HG03103 (cell line): Measurements from ENCODE around the gene GPC6.

ENCODE experiments used
- ATAC-seq: cut with Tn5 transposase; IDR thresholded peaks from one replicate; pipeline ENCODE4 v1.9.1; 2021; ENCODE audit warnings: low read depth; ENCODE audit not compliant: unreplicated experiment

The GPC6 gene

GRCh38 chr13:94058821-94059360 is 832.3 kb downstream of the GPC6 start:
- no peak for ATAC-seq

- ATAC-seq: no peak
These were observed 834.7 kb downstream of the GPC6 start for GRCh38 chr13:94061301-94061700.

DNA sequence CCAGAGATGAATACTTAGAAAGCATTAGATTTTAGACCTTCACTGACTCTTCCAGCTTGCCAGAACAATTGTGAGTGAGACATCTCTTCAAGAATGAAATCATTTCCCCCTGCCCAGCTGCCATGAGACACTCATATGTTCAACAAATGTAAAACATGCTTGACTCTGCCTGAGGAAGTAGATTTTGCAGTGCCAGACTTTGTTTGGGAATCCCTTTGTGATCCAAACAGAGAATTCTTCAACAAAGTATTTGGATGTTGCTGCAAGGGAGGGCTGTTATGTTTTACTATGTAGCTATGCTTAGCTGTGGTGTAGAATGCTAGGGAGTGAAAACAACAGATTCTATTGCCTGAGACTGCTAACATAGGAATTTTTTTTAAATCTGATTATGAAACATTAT is 836.5 kb downstream of the GPC6 start:
- ATAC-seq: no peak

DNA sequence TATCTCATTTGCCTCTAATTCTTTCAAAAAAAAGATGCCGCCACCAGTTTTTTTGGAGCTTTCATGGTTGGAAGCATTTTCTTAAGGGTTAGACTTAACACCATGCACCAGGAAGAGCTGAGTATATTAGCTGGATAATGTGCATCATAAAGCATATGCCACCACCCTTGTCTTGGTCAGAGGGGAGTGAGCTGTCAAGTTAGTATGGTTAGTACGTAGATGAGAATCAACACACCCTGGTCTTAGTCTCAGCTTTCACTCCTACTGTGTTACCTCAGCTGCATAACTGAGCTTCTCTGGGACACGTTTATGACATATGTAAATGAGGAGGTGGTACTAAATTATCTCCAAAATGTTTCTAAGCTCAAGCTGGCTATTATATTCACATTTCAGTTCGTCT is 837.2 kb downstream of the GPC6 start:
- no peak for ATAC-seq

GRCh38 chr13:94065741-94066140 is 839.1 kb downstream of the GPC6 start:
- no peak for ATAC-seq

DNA sequence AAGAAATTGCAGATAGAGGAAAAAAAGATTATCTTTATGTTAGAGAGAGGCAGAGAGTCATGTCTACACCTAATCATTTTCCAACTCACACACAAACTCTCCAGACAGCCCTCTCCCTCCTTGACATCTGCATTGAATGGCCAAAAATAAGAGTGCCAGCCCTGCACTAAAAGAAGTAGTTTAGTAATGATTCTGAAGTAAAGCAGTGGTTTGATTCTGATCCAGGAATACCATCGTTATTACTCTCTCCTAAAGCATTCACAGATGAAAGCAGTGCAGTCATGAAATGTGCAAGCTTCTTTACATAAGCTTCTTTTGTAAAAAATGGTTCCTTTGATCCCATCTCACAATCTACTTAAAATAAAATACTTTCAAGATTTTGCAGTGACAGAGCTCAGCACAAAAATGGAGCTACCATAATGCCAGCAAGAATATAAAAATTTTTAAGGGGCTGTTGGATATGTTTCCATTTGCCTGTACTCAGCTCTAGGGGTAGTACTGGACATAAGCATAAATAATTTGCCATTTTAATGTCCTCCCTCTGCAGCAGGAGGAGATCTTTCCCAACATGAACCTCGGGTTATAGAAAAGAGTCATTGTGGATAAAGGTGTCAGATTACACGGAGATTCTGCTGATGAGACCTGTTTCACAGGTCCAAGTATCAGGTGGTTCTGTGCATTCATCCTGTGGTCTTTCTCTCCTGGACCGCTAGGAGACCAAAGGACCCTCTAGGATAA is 846.6 kb downstream of the GPC6 start:
- ATAC-seq: no peak

- no peak for ATAC-seq
These were observed 853.3 kb downstream of the GPC6 start for GRCh38 chr13:94079876-94080275.

- ATAC-seq: no peak
These were observed 853.9 kb downstream of the GPC6 start for GRCh38 chr13:94080527-94080926.

- ATAC-seq: no peak
These were observed 860.5 kb downstream of the GPC6 start for GRCh38 chr13:94087100-94087499.

DNA sequence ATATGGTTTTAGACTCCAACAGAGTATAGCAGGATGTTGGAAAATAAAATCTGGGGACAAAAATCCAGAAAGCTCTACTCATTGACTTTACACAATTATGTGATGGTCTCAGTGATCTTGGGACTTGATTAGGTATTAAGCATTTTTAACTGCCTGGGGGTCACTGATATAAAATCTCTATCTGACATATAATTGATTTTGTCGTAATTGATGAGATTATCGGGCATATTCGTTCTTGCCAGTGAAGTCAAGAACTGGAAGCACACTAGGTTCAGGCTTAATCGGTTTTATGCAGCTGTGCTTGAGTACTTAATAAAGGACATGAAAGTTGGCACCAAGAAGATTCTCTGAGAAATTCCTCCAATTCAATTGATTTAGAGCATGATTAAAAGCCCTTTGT is 862.1 kb downstream of the GPC6 start:
- ATAC-seq: no peak

DNA sequence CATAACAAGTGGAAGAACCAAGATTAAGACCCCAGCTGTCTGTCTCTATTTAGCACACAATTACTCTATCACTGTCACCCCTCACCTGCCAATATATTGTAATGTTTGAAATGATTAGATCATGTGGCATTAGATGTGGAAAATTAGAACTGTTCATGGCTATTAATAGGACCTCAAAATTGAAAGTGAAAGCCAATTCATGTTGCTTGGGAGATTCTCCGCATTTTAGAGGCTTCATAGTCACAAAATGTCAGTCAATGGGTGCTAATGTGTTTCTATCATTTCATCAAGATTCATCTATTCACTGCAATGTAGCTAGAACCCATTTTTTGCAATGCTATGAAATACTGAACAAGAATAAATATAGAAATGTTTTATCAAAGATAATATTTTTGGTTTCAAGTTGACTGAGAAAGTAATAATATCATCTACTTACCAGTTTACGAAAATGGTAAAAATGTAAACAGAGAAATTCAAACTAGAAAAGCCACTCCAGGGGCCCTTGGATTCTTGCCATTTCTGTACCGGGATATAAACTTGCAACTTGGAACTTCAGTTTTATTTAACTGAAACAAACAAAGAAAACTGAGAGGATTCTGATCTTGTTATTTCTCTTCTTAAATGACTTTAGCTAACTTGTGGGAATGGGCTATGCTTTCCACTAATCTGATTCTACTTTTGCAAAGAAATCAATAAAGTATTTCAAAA is 864.3 kb downstream of the GPC6 start:
- ATAC-seq: no peak

DNA sequence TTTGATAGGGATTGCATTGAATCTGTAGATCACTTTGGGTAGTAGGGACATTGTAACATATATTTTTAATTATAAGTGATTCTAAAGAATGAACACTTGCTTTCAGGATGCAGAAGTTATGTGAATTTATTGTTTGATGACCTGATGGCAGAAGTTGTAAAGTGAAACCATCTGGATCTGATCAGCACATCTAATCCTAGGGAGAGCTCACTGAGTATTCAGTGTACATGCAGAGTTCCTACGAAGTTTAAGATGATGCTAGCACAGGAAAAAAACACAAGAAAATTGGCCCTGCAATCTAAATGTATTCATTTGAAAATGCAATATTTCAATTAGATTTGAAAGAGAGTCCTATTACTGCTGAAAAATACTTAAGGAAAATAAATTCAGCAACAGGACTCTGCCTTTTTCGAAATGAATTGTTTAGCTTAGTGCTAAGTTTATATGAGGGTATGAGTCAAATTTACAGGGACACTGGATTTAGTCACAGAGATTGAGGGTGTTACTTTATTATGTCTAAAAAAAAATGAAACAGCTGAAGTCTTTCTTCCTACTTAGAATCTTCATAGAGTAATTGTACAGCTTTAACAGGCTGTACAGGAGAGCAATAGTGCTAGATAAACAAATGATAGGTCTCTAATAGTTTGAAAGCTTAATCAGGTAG is 867.2 kb downstream of the GPC6 start:
- no peak for ATAC-seq

GRCh38 chr13:94109715-94110374 is 883.2 kb downstream of the GPC6 start:
- ATAC-seq: no peak

DNA sequence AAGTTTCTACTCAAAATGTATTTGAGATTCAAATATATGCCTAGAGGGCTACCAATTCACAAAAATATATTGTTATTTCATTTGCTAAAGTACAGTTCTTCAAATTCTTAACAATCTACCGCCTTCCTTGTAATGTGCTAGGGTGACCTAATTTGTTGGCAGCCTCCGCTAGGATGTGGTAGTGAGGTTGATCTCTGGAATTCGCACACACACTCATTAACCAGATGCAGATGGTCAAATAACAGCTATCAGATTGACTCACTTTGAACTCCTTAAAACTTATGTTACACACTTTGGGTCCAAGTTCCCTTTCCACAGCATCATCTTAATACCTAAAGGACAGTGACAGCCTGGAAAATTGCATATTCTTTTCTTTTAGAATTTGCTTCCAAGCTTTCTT is 885.6 kb downstream of the GPC6 start:
- no peak for ATAC-seq

GRCh38 chr13:94112731-94113130 is 886.1 kb downstream of the GPC6 start:
- no peak for ATAC-seq

- no peak for ATAC-seq
These were observed 886.6 kb downstream of the GPC6 start for GRCh38 chr13:94113245-94113644.

GRCh38 chr13:94114166-94114565 is 887.6 kb downstream of the GPC6 start:
- no peak for ATAC-seq

DNA sequence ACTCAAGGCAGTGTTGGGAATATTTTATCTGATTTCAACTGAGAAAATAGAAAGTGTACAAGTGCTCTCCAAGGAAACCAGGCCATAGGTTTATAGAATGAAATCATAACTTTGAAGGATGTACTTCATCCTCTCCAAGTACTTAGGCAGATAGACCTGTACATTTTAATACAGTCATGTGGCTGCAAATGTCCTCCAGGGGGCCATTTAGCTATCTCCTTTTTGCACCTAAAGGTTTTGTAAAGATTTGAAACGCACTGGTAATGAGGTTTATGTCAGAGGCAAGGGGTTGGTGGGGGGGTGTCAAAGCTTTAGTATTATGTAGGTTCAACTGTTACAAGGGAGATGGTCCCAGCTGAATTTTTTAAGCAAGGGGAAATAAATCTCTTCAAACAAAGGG is 888.4 kb downstream of the GPC6 start:
- ATAC-seq: no peak

DNA sequence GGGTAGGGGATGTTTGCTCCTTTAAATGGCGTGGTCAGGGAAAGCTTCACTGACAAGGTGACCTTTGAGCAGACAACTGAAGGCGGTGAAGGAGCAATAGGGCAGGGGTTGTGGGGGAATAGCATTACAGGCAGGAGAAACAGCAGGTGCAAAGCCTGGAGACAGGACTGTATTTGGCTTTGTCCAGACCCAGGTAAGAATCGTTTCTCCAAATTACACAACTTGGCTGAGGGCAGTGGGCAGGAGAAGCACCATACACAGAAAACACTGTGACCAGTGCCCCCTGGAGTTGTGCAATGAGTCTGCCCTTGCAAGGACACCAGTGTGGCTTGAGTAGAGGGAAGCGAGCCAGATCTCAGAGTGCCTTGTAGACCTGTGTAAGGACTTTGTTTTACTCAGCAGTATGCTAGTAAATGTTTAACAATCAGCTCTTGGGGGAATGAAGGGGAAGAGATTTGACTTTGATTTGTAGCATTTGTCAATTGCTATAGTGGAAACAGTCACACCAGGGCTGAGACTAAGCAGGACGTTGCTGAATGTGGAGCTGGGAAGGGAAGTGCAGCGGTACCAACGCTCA is 892.8 kb downstream of the GPC6 start:
- no peak for ATAC-seq

- ATAC-seq: no peak
These were observed 894.3 kb downstream of the GPC6 start for GRCh38 chr13:94120878-94121277.

DNA sequence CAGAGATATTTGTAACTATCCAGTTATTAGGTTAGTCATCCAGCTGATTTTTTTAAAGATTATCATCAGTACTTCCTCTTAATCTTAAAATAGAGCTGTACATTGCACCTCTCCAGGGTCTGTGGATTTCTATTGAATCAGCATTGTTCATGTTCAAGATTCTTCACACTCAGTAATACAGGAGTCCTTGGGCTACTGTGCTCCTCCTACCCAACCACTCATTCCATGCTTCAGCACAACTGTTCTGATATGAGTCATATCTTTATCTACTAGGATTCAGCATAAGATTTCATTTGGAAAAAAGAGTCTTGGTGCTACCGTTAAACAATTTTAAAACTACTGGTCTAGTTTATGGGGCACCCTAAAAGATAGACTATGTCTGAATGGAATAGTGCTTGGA is 895.1 kb downstream of the GPC6 start:
- ATAC-seq: no peak
